ENCODE measurements around the gene RDH16. TPM values are rescaled to one million over a fixed set of nuclear protein-coding genes. Genes with fewer than 3 reads are reported as not detected.

Gene RDH16
- 1 to 10 TPM in 3 of 4 donors, under 1 TPM in 1; 0.38 to 4.5 (median 2.1) TPM for total RNA-seq

- 46 to 70% methylated on average over 4 to 7 of the region's 10 CpGs for WGBS, 2 donors
- Histone ChIP-seq H3K36me3 (no peaks in the 10 kb centered on the region), H3K4me1 (peaks cover 0 to 34% (median 9%) of the 10 kb centered on the region in 3 donors), H3K27me3 (no peaks in the 10 kb centered on the region), H3K9me3 (peaks cover 0 to 10% (median 5%) of the 10 kb centered on the region in 3 donors), H3K27ac (peak within 1 kb of the TSS in 1 of 4 donors; percentile 26), H3K4me3 (no peak within 1 kb of the TSS)
- DNase-seq, result no peak
- TF ChIP-seq CTCF (IDR thresholded peaks at IDR 0.05), result no peak
- TF ChIP-seq POLR2A (IDR thresholded peaks at IDR 0.05), result no peak
- intact Hi-C loops (cut with DNase I), result no loop called here
These were observed at the start of gene RDH16 for GRCh38 chr12:56957229-56958052. Gene RDH16, minus strand, starts transcription at chr12:56957608. Its CDS starts 146 bp downstream, at chr12:56957462.

GRCh38 chr12:57006809-57007475, 49.5 kb upstream of the RDH16 start:
- H3K4me3 ChIP-seq, result peak overlapping the region; percentile 87 to 95 (median 89)

GRCh38 chr12:57005980-57006808, 48.8 kb upstream of the RDH16 start, which contains the start of gene ZBTB39:
Gene ZBTB39, minus strand, starts transcription at chr12:57006546. Its CDS starts 1,629 bp downstream, at chr12:57004917.
- H3K36me3 ChIP-seq, result peaks cover 16 to 35% (median 20%) of the 10 kb centered on the region in 3 donors
- peak within 1 kb of the TSS; percentile 82 to 90 (median 88) for H3K27ac ChIP-seq
- intact Hi-C loops (cut with DNase I), result loop anchor here (5.0 kb wide), 1 partner anchor 56 kb away; no protein-coding TSS in a partner anchor
- H3K4me1 ChIP-seq, result peaks cover 13 to 45% (median 19%) of the 10 kb centered on the region in 3 donors
- no peaks in the 10 kb centered on the region for H3K27me3 ChIP-seq
- H3K4me3 ChIP-seq, result peak within 1 kb of the TSS; percentile 87 to 95 (median 89)
- WGBS, 2 donors, result 0 to 5% methylated on average over 1 to 6 of the region's 94 CpGs
- H3K9me3 ChIP-seq, result no peaks in the 10 kb centered on the region
- TF ChIP-seq CTCF (IDR thresholded peaks at IDR 0.05) (peak in 4 of 6 experiments; percentile 35 to 54 (median 44)), POLR2A (IDR thresholded peaks at IDR 0.05) (peak in 2 of 4 donors; percentile 19 to 33)
- DNase-seq, result no peak

More at GRCh38 chr12:57006809-57007475, 49.5 kb upstream of the RDH16 start:
- H3K9me3 ChIP-seq, result no peaks in the 10 kb centered on the region
- H3K4me1 ChIP-seq, result peaks cover 13 to 37% (median 13%) of the 10 kb centered on the region in 3 donors
- peak in 1 of 6 experiments; percentile 16 for TF ChIP-seq CTCF (IDR thresholded peaks at IDR 0.05)
- TF ChIP-seq POLR2A (IDR thresholded peaks at IDR 0.05), result no peak
- intact Hi-C loops (cut with DNase I), result loop anchor here (5.0 kb wide), 1 partner anchor 55 kb away; no protein-coding TSS in a partner anchor
- peaks cover 16 to 29% (median 20%) of the 10 kb centered on the region in 3 donors for H3K36me3 ChIP-seq
- 54 to 55% methylated on average over 9 to 10 of the region's 10 CpGs for WGBS, 2 donors
- H3K27ac ChIP-seq, result peak overlapping the region; percentile 71 to 89 (median 85)
- no peak for DNase-seq
- H3K27me3 ChIP-seq, result no peaks in the 10 kb centered on the region

- H3K27me3 ChIP-seq, result no peaks in the 10 kb centered on the region
- peaks cover 16 to 50% (median 20%) of the 10 kb centered on the region in 3 donors for H3K36me3 ChIP-seq
- H3K27ac ChIP-seq, result no peak overlapping the region
- no peak for DNase-seq
- WGBS, 2 donors, result 76 to 81% methylated on average over 2 to 6 of the region's 6 CpGs
- intact Hi-C loops (cut with DNase I), result loop anchor here (5.0 kb wide), 1 partner anchor 58 kb away; no protein-coding TSS in a partner anchor
- TF ChIP-seq POLR2A (IDR thresholded peaks at IDR 0.05) (no peak), CTCF (IDR thresholded peaks at IDR 0.05) (no peak)
- H3K9me3 ChIP-seq, result no peaks in the 10 kb centered on the region
- H3K4me1 ChIP-seq, result peaks cover 13 to 55% (median 19%) of the 10 kb centered on the region in 3 donors
- no peak overlapping the region for H3K4me3 ChIP-seq
These were observed 47.2 kb upstream of the RDH16 start for GRCh38 chr12:57004651-57005050.

Measured in esophagus squamous epithelium (tissue), 5 donors.